ENCODE measurements around the gene SEC23IP. TPM values are rescaled to one million over a fixed set of nuclear protein-coding genes. Genes with fewer than 3 reads are reported as not detected.

The SEC23IP gene
- total RNA-seq, 1 donor from 2014 or later = 39.2 TPM

DNA sequence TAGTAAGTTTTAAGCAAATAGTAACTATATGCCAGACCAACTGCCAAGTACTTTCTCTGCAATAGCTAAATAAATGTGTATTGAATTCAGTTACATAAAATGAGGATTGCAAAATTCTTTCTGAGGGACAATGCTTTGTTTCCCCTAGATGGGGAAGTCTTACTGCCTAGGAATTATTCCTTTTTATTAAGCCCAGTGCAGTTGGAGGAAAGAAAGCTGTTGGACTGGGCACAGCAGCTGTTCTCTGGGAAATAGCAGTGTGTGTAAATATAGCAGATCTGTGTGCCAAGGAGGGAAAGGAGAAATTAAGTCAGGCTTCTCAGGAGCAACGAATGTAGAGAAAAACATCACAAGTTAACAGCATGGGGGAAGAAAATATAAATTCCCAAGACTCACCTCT lies 77.1 kb downstream of the SEC23IP start:
- Mint-ChIP-seq H3K36me3 (no peaks in the 10 kb centered on the region), H3K4me3 (no peak overlapping the region), H3K4me1 (no peaks in the 10 kb centered on the region), H3K9me3 (peaks cover 11% of the 10 kb centered on the region), H3K27me3 (ENCODE audit: insufficient read depth, low read depth) (peaks cover 10% of the 10 kb centered on the region), H3K27ac (no peak overlapping the region)
- no peak for DNase-seq (ENCODE audit: low spot score)
- Histone ChIP-seq H3K4me1 (no peaks in the 10 kb centered on the region), H3K27ac (no peak overlapping the region), H4K20me1 (ENCODE audit: low read depth) (no peaks in the 10 kb centered on the region), H3K4me2 (no peak overlapping the region), H2AFZ (replicated peaks) (no peak overlapping the region), H3K36me3 (no peaks in the 10 kb centered on the region), H3K9me3 (ENCODE audit: low read depth) (peaks cover 4% of the 10 kb centered on the region), H3K9ac (no peak overlapping the region), H3K27me3 (no peaks in the 10 kb centered on the region), H3F3A (ENCODE audit: low read depth) (peaks cover 5% of the 10 kb centered on the region), H3K4me3 (no peak overlapping the region), H3K79me2 (ENCODE audit: low read depth) (no peaks in the 10 kb centered on the region)
- no peak for TF ChIP-seq EZH2phosphoT487 (IDR thresholded peaks at IDR 0.05)
- TF ChIP-seq, protein P1, sequence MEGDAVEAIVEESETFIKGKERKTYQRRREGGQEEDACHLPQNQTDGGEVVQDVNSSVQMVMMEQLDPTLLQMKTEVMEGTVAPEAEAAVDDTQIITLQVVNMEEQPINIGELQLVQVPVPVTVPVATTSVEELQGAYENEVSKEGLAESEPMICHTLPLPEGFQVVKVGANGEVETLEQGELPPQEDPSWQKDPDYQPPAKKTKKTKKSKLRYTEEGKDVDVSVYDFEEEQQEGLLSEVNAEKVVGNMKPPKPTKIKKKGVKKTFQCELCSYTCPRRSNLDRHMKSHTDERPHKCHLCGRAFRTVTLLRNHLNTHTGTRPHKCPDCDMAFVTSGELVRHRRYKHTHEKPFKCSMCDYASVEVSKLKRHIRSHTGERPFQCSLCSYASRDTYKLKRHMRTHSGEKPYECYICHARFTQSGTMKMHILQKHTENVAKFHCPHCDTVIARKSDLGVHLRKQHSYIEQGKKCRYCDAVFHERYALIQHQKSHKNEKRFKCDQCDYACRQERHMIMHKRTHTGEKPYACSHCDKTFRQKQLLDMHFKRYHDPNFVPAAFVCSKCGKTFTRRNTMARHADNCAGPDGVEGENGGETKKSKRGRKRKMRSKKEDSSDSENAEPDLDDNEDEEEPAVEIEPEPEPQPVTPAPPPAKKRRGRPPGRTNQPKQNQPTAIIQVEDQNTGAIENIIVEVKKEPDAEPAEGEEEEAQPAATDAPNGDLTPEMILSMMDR (IDR thresholded peaks at IDR 0.05) = no peak
- no peak for TF ChIP-seq EZH2 (IDR thresholded peaks at IDR 0.05)

DNA sequence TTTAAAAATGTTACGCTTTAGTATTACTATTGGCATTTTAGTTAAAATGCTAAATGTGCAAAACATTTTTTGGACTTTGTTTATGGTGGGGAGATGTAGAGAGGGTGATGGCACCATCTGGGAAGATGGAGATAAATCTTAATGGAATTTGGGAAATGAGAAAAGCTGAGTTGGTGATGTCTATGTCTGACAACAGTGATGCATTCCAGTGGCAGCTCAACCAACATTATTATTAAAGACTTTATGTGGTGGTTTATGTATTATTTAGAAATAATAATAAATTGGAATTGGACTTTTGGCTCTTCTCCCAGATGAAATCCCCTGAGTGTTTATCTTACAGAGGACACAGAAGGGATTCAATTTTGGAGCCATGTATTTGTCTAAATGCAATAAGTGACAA lies 77.6 kb downstream of the SEC23IP start:
- Mint-ChIP-seq H3K27ac (no peak overlapping the region), H3K36me3 (no peaks in the 10 kb centered on the region), H3K4me3 (no peak overlapping the region), H3K9me3 (peaks cover 11% of the 10 kb centered on the region), H3K27me3 (ENCODE audit: insufficient read depth, low read depth) (peaks cover 10% of the 10 kb centered on the region), H3K4me1 (no peaks in the 10 kb centered on the region)
- no peaks in the 10 kb centered on the region for H3K4me1 ChIP-seq
- H2AFZ ChIP-seq (replicated peaks) = no peak overlapping the region
- no peak overlapping the region for H3K4me3 ChIP-seq
- no peak for DNase-seq (ENCODE audit: low spot score)
- H3K79me2 ChIP-seq (ENCODE audit: low read depth) = no peaks in the 10 kb centered on the region
- H3K9me3 ChIP-seq (ENCODE audit: low read depth) = peaks cover 4% of the 10 kb centered on the region
- peaks cover 5% of the 10 kb centered on the region for H3F3A ChIP-seq (ENCODE audit: low read depth)
- no peak overlapping the region for H3K9ac ChIP-seq
- H3K36me3 ChIP-seq = no peaks in the 10 kb centered on the region
- no peaks in the 10 kb centered on the region for H4K20me1 ChIP-seq (ENCODE audit: low read depth)
- H3K27ac ChIP-seq = no peak overlapping the region
- TF ChIP-seq EZH2phosphoT487 (IDR thresholded peaks at IDR 0.05) (no peak), EZH2 (IDR thresholded peaks at IDR 0.05) (no peak)
- TF ChIP-seq, protein P1 (IDR thresholded peaks at IDR 0.05) = no peak
- no peaks in the 10 kb centered on the region for H3K27me3 ChIP-seq
- H3K4me2 ChIP-seq = no peak overlapping the region

DNA sequence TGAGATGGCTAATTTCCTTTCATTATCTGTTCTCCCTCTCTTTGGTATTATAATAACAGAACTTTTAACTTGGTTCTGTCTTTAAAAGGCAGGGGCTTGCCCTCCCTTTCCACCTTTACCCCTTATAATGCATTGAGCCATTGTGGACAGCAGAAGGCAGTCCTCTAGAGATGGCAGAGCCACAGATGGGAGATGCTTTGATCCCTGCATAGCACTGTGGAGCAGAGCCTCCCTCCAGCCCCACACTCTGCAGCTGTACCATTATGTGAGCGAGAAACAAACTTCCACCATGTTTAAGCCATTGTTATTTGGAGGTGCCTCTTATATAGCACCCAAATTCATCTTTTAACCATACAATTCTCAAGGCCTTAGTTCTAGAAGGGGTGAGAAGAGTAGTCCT lies 78.4 kb downstream of the SEC23IP start:
- no peaks in the 10 kb centered on the region for H3K4me1 Mint-ChIP-seq
- Histone ChIP-seq H3K4me2 (no peak overlapping the region), H3K4me1 (no peaks in the 10 kb centered on the region), H3K27me3 (no peaks in the 10 kb centered on the region), H4K20me1 (ENCODE audit: low read depth) (no peaks in the 10 kb centered on the region), H2AFZ (replicated peaks) (no peak overlapping the region), H3K9ac (no peak overlapping the region), H3K79me2 (ENCODE audit: low read depth) (no peaks in the 10 kb centered on the region), H3F3A (ENCODE audit: low read depth) (peaks cover 5% of the 10 kb centered on the region), H3K27ac (no peak overlapping the region), H3K36me3 (no peaks in the 10 kb centered on the region), H3K9me3 (ENCODE audit: low read depth) (peaks cover 4% of the 10 kb centered on the region), H3K4me3 (no peak overlapping the region)
- TF ChIP-seq, protein P1 (IDR thresholded peaks at IDR 0.05) = no peak
- TF ChIP-seq EZH2phosphoT487 (IDR thresholded peaks at IDR 0.05) (no peak), EZH2 (IDR thresholded peaks at IDR 0.05) (no peak)
- H3K27me3 Mint-ChIP-seq (ENCODE audit: insufficient read depth, low read depth) = peaks cover 10% of the 10 kb centered on the region
- no peak overlapping the region for H3K4me3 Mint-ChIP-seq
- no peaks in the 10 kb centered on the region for H3K36me3 Mint-ChIP-seq
- no peak for DNase-seq (ENCODE audit: low spot score)
- peaks cover 11% of the 10 kb centered on the region for H3K9me3 Mint-ChIP-seq
- no peak overlapping the region for H3K27ac Mint-ChIP-seq
